ENCODE measurements around the gene JMJD8.

Gene JMJD8

GRCh38 chr16:640614-641013 is 43.5 kb downstream of the JMJD8 start:
- no peak for DNase-seq

DNA sequence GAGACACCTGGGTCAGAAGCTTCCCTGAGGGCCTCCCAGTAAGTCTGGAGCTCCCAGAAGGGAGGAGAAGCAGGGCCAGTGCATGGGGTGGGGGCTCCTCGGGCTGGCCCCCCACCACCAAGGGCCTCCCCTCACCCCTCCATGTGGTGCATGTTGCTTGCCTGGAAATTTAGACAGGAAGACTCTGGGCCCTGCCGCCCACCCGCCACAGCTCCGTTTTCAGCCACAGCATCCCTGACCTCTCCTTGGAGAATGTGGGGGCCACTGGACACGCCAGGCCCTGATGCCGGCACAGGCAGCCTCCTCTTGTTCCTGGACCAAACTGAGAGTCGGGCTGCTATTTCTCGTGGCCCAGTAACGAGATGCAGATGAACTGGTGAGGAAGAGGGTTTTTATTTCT is 45.3 kb downstream of the JMJD8 start:
- no peak for DNase-seq

DNA sequence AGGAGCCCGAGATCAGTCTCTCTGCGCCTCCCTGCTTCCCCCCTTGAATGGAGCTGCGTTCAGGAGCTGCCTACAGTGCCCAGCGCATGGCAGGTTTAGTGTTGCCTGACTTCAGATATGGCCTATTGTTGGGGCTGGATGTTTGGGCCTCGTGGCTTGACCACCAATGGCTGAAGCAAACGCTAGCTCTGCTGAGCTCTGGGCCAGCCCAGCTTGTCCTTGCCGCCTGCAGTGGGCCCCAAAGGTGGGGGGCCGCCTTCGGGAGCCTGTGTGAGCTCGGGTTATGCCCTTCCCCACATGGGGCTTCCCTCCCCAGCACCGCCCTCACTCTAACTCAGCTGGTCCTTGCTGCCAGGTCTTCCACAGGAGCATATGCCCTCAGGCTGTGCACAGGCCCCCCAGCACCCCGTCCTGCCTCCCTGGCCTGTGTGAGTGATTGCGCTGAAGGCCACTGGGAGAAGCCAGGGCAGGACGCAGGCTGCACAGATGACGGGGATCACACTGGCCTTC is 46.0 kb downstream of the JMJD8 start:
- no peak for DNase-seq

- peak; percentile 81 to 93 for DNase-seq
Observed at GRCh38 chr16:637081-638018, 46.8 kb downstream of the JMJD8 start.

DNA sequence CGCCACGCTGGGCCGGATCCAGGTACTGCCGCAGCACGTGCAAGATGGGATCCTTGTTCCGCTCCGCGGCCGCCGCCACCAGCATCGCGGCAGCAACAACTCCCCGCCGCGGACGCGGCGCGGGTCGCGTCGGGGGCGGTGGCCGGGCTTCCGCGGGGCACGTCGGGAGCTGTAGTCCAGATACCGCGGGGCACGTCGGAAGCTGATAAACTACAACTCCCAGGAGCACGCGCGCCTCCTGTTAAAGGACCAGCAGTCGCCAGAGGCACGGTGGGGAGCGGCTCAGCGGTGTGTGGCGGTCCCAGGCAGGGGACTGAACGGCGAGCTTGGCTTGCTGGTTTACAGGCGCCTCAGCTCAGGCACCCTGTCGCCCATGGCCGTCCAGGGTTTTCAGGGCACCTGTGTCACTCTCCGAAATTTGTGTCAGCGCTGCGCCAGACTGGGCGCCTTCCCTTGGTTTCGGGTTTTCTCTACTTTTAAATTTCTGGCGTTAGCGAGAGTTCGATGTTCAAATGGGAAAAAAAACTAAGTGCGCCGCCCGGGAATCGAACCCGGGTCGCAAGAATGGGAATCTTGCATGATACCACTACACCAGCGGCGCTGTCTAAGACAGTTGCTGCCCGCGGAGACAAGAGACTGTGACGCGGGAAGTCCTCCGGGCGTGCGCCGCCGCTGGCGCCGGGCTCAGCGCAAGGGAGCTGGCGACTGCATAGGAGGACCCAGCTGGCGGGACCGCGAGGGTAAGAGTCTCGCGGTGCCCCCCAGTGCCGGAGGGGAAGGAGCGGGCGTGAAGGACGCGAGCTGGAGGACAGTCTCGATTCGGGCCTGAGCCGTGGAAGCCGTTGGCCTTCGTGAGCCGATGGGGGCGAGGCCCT is 47.7 kb downstream of the JMJD8 start, which contains the start of gene METTL26:
Gene METTL26 (minus strand): TSS at position 100 of the 875 bp plus-strand sequence. CDS start 15 bp downstream, at position 85.
- DNase-seq: peak; percentile 94 to 96

GRCh38 chr16:635573-636205 is 48.4 kb downstream of the JMJD8 start:
- no peak for DNase-seq

DNA sequence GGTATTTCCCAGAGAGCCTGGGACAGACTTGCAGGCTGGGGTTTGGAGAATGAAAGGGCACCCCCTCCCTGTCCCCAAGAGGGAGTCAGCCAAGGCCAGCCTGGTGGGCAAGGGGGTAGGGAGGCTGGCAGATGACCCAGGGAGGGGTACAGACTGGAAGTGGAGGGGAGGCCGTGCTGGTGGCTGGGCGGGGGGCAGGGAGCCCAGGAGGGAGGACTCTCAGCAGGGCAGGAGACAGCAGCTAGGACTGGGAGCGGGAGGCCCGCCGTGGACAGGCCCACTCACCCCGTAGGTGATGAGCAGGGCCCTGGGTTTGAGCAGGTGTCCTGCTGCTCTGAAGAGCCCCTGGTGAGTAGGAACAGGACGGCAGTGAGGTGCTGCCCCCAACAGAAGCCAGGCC is 49.1 kb downstream of the JMJD8 start:
- DNase-seq: no peak

DNA sequence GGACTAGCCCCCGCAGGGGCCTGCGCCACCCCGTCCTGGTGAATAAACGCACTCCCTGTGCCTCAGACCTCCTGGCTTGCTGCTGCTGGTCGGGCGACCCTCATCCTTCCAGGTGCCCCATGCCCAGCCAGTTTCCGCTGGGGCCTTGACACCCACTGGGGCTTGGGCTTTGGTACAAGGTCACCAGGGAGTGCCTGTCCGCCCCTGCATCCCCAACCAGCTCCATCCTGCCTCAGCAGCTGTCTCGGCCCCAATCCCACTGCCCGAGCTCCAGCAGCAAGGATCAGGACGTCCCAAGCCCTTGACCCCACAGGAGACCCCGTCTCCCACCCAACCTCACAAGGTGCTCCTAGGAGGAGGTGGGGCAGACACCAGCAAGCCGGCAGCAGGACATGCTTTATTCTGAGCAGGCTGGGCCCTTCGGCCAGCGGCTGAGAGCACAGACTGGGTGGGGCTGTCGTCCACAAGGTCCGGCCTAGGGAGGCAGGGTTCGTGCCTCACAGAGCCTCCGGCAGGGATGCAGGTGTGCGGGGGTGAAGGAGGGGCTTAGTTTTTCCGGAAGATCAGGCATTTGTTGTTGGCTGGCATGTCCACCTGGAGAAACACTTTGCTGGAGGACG is 50.0 kb downstream of the JMJD8 start:
- no peak for DNase-seq

GRCh38 chr16:633336-634050 is 50.6 kb downstream of the JMJD8 start:
- no peak for DNase-seq

DNA sequence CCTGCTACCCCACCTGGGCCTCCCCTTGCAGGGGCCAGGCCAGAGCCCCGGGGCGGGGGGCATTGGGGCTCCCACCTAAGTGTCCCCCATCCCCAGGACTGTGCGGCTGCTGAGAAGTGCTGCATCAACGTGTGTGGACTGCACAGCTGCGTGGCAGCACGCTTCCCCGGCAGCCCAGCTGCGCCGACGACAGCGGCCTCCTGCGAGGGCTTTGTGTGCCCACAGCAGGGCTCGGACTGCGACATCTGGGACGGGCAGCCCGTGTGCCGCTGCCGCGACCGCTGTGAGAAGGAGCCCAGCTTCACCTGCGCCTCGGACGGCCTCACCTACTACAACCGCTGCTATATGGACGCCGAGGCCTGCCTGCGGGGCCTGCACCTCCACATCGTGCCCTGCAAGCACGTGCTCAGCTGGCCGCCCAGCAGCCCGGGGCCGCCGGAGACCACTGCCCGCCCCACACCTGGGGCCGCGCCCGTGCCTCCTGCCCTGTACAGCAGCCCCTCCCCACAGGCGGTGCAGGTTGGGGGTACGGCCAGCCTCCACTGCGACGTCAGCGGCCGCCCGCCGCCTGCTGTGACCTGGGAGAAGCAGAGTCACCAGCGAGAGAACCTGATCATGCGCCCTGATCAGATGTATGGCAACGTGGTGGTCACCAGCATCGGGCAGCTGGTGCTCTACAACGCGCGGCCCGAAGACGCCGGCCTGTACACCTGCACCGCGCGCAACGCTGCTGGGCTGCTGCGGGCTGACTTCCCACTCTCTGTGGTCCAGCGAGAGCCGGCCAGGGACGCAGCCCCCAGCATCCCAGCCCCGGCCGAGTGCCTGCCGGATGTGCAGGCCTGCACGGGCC is 51.4 kb downstream of the JMJD8 start:
- DNase-seq: no peak

- DNase-seq: no peak
Observed at GRCh38 chr16:631808-632358, 52.3 kb downstream of the JMJD8 start.
